ENCODE results near the gene DPP4. TPM values are rescaled to one million over a fixed set of nuclear protein-coding genes. Genes with fewer than 3 reads are reported as not detected.

The DPP4 gene
- total and polyA plus RNA-seq, 2 experiments from 2014 or later = 1.5 to 2.8 TPM

DNA sequence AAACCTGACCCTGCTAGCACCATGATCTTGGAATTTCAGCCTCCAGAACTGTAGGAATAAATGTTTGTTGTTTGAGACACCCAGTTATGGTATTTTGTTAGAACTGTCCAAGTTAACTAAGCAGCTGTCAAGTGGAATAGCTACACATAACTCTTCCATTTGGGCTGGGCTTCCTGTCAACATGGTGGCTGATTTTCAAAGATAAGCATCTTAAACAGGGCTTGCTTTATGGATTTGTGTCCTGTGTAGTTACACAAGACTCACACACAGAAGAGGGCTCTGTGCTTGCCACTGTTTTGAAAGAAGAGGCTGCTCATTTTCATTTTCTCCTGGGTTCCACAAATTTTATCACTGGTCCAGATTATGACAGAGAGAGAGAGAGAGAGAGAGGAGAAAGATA lies 42.3 kb upstream of the DPP4 start (continued):
- TF ChIP-seq, protein P1, sequence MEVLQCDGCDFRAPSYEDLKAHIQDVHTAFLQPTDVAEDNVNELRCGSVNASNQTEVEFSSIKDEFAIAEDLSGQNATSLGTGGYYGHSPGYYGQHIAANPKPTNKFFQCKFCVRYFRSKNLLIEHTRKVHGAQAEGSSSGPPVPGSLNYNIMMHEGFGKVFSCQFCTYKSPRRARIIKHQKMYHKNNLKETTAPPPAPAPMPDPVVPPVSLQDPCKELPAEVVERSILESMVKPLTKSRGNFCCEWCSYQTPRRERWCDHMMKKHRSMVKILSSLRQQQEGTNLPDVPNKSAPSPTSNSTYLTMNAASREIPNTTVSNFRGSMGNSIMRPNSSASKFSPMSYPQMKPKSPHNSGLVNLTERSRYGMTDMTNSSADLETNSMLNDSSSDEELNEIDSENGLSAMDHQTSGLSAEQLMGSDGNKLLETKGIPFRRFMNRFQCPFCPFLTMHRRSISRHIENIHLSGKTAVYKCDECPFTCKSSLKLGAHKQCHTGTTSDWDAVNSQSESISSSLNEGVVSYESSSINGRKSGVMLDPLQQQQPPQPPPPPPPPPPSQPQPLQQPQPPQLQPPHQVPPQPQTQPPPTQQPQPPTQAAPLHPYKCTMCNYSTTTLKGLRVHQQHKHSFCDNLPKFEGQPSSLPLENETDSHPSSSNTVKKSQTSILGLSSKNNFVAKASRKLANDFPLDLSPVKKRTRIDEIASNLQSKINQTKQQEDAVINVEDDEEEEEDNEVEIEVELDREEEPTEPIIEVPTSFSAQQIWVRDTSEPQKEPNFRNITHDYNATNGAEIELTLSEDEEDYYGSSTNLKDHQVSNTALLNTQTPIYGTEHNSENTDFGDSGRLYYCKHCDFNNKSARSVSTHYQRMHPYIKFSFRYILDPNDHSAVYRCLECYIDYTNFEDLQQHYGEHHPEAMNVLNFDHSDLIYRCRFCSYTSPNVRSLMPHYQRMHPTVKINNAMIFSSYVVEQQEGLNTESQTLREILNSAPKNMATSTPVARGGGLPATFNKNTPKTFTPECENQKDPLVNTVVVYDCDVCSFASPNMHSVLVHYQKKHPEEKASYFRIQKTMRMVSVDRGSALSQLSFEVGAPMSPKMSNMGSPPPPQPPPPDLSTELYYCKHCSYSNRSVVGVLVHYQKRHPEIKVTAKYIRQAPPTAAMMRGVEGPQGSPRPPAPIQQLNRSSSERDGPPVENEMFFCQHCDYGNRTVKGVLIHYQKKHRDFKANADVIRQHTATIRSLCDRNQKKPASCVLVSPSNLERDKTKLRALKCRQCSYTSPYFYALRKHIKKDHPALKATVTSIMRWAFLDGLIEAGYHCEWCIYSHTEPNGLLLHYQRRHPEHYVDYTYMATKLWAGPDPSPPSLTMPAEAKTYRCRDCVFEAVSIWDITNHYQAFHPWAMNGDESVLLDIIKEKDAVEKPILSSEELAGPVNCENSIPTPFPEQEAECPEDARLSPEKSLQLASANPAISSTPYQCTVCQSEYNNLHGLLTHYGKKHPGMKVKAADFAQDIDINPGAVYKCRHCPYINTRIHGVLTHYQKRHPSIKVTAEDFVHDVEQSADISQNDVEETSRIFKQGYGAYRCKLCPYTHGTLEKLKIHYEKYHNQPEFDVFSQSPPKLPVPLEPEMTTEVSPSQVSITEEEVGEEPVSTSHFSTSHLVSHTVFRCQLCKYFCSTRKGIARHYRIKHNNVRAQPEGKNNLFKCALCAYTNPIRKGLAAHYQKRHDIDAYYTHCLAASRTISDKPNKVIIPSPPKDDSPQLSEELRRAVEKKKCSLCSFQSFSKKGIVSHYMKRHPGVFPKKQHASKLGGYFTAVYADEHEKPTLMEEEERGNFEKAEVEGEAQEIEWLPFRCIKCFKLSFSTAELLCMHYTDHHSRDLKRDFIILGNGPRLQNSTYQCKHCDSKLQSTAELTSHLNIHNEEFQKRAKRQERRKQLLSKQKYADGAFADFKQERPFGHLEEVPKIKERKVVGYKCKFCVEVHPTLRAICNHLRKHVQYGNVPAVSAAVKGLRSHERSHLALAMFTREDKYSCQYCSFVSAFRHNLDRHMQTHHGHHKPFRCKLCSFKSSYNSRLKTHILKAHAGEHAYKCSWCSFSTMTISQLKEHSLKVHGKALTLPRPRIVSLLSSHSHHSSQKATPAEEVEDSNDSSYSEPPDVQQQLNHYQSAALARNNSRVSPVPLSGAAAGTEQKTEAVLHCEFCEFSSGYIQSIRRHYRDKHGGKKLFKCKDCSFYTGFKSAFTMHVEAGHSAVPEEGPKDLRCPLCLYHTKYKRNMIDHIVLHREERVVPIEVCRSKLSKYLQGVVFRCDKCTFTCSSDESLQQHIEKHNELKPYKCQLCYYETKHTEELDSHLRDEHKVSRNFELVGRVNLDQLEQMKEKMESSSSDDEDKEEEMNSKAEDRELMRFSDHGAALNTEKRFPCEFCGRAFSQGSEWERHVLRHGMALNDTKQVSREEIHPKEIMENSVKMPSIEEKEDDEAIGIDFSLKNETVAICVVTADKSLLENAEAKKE (CRISPR knock-in tag; IDR thresholded peaks at IDR 0.05) = no peak
- TF ChIP-seq, protein P2, sequence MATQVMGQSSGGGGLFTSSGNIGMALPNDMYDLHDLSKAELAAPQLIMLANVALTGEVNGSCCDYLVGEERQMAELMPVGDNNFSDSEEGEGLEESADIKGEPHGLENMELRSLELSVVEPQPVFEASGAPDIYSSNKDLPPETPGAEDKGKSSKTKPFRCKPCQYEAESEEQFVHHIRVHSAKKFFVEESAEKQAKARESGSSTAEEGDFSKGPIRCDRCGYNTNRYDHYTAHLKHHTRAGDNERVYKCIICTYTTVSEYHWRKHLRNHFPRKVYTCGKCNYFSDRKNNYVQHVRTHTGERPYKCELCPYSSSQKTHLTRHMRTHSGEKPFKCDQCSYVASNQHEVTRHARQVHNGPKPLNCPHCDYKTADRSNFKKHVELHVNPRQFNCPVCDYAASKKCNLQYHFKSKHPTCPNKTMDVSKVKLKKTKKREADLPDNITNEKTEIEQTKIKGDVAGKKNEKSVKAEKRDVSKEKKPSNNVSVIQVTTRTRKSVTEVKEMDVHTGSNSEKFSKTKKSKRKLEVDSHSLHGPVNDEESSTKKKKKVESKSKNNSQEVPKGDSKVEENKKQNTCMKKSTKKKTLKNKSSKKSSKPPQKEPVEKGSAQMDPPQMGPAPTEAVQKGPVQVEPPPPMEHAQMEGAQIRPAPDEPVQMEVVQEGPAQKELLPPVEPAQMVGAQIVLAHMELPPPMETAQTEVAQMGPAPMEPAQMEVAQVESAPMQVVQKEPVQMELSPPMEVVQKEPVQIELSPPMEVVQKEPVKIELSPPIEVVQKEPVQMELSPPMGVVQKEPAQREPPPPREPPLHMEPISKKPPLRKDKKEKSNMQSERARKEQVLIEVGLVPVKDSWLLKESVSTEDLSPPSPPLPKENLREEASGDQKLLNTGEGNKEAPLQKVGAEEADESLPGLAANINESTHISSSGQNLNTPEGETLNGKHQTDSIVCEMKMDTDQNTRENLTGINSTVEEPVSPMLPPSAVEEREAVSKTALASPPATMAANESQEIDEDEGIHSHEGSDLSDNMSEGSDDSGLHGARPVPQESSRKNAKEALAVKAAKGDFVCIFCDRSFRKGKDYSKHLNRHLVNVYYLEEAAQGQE (IDR thresholded peaks at IDR 0.05; ENCODE audit: unreplicated experiment) = no peak
- no peak for TF ChIP-seq POLR2AphosphoS5 (IDR thresholded peaks at IDR 0.05; ENCODE audit: low read depth)

DNA sequence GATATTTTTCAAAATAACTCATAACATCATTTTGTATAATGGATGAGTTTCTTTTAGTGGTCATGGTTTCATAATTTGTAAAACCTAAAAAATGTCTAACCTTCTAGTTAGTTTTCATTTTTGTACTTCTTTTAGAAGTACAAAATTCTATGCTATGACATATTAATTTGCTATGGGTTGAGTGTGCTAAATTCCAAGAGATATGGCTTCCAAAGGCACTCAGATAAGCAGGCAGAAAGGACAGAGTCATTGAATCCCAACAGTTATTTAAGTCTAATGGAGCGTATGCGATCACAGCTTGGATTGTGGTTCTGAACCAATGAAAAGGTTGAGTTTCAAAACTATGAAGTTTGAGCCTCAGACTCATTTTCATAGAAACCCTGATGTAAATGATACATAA lies 41.1 kb upstream of the DPP4 start:
- no peaks in the 10 kb centered on the region for H3K79me2 ChIP-seq (replicated peaks; ENCODE audit: insufficient read depth)
- H3K9me3 Mint-ChIP-seq = peaks cover 8% of the 10 kb centered on the region
- no peaks in the 10 kb centered on the region for H4K20me1 ChIP-seq (replicated peaks; ENCODE audit: insufficient read depth)
- 0 out of 2 replicates have a peak, but pooled peaks cover 5% of the 10 kb centered on the region for H3K4me1 ChIP-seq (ENCODE audit: insufficient read depth)
- H3K4me1 Mint-ChIP-seq = peaks cover 17% of the 10 kb centered on the region
- no peaks in the 10 kb centered on the region; the same call in 1 of the 2 replicates for H3K36me3 ChIP-seq (ENCODE audit: insufficient read depth)
- H3K27ac ChIP-seq (ENCODE audit: low read depth) = no peak overlapping the region
- no peaks in the 10 kb centered on the region for H3K9me2 ChIP-seq (ENCODE audit: insufficient read depth)
- DNase-seq (ENCODE audit: low spot score) (no peak), ATAC-seq (no peak)
- no peak overlapping the region for H3K4me3 ChIP-seq
- no peaks in the 10 kb centered on the region for H3F3A ChIP-seq (replicated peaks; ENCODE audit: low read depth)
- peaks cover 8% of the 10 kb centered on the region for H3K36me3 Mint-ChIP-seq (ENCODE audit: low read depth)
- H3K27ac Mint-ChIP-seq = no peak overlapping the region
- H3K27me3 ChIP-seq (ENCODE audit: insufficient read depth) = no peaks in the 10 kb centered on the region
- H2AFZ ChIP-seq = no peak overlapping the region
- no peak overlapping the region for H3K4me3 Mint-ChIP-seq
- no peaks in the 10 kb centered on the region for H3K27me3 Mint-ChIP-seq (ENCODE audit: insufficient read depth, low read depth, poor library complexity)
- no peak overlapping the region for H3K4me2 ChIP-seq
- TF ChIP-seq EZH2phosphoT487 (IDR thresholded peaks at IDR 0.05; ENCODE audit: unreplicated experiment) = no peak
- TF ChIP-seq, protein P3, sequence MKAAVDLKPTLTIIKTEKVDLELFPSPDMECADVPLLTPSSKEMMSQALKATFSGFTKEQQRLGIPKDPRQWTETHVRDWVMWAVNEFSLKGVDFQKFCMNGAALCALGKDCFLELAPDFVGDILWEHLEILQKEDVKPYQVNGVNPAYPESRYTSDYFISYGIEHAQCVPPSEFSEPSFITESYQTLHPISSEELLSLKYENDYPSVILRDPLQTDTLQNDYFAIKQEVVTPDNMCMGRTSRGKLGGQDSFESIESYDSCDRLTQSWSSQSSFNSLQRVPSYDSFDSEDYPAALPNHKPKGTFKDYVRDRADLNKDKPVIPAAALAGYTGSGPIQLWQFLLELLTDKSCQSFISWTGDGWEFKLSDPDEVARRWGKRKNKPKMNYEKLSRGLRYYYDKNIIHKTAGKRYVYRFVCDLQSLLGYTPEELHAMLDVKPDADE (IDR thresholded peaks at IDR 0.05) = no peak
- no peak for TF ChIP-seq CREB1 (CRISPR knock-in tag; IDR thresholded peaks at IDR 0.05; ENCODE audit: low read depth)
- TF ChIP-seq JUNB (IDR thresholded peaks at IDR 0.05; ENCODE audit: unreplicated experiment) = no peak

All from GM23338 (cell line).